Measurements from ENCODE around the gene RUNX3.
"Not testable (repeated sequence)": the region's sequence is repeated elsewhere in the genome, so short reads cannot be mapped to it uniquely, and the experiment has no call there.

The RUNX3 gene

DNA sequence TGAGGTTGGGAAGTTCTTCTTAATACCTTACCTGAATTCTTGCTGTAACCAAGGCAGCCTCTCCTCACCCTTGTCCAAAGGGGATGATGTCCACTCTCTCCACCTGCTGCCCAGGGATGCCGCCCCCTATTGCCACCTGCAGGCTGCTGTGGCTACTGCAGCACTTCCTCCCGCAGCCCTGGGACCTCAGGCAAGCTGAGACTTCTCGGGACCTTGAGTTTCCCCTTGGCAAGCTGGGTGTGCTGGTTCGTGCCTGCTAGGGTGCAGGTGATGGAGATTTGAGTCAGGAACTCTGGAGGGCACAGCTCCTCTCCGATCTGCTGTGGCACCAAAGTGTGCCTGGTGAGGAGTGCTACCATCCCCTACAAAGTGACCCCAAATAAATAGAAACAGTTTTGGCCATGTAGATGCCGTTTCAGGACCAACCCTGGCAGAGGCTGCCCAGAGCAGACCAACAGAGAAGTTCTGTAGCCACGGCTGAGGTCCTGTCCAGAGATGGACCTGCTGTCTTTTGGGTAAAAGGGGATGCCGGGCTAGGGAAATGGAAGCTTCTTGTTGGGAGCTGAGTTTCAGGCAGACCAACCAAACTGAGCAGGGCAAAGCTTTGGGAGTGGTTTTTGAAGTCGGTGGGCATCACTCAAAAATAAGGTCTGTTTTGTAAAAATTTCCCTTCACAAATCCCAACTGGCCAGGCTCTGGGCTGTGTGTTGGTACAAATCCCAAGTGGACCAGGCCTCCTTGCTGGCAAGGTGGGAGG lies 31.7 kb downstream of the RUNX3 start:
- FAIRE-seq (peak; percentile 33), DNase-seq (ENCODE audit: insufficient read length, low spot score) (no peak)
- TF ChIP-seq POLR2A (IDR thresholded peaks at IDR 0.05; ENCODE audit: low read depth, low read length) = no peak

GRCh38 chr1:24897263-24898151 lies 32.6 kb downstream of the RUNX3 start:
- FAIRE-seq = no peak
- DNase-seq (ENCODE audit: insufficient read length, low spot score) = no peak
- no peak for TF ChIP-seq POLR2A (IDR thresholded peaks at IDR 0.05; ENCODE audit: low read depth, low read length)

- DNase-seq (ENCODE audit: insufficient read length, low spot score) (no peak), FAIRE-seq (no peak)
- TF ChIP-seq POLR2A (IDR thresholded peaks at IDR 0.05; ENCODE audit: low read depth, low read length) = no peak
Measured at GRCh38 chr1:24896596-24897262, 33.3 kb downstream of the RUNX3 start.

GRCh38 chr1:24896176-24896575 lies 33.9 kb downstream of the RUNX3 start:
- TF ChIP-seq POLR2A (IDR thresholded peaks at IDR 0.05; ENCODE audit: low read depth, low read length) = no peak
- FAIRE-seq (no peak), DNase-seq (ENCODE audit: insufficient read length, low spot score) (no peak)

GRCh38 chr1:24895511-24895910 lies 34.6 kb downstream of the RUNX3 start:
- no peak for FAIRE-seq
- no peak for TF ChIP-seq POLR2A (IDR thresholded peaks at IDR 0.05; ENCODE audit: low read depth, low read length)
- DNase-seq (ENCODE audit: insufficient read length, low spot score) = no peak

- DNase-seq (ENCODE audit: insufficient read length, low spot score) (no peak), FAIRE-seq (no peak)
- TF ChIP-seq POLR2A (IDR thresholded peaks at IDR 0.05; ENCODE audit: low read depth, low read length) = no peak
Measured at GRCh38 chr1:24894002-24894401, 36.1 kb downstream of the RUNX3 start.

GRCh38 chr1:24893431-24893830 lies 36.6 kb downstream of the RUNX3 start:
- FAIRE-seq (no peak), DNase-seq (ENCODE audit: insufficient read length, low spot score) (no peak)
- TF ChIP-seq POLR2A (IDR thresholded peaks at IDR 0.05; ENCODE audit: low read depth, low read length) = no peak

- FAIRE-seq (no peak), DNase-seq (ENCODE audit: insufficient read length, low spot score) (no peak)
- TF ChIP-seq POLR2A (IDR thresholded peaks at IDR 0.05; ENCODE audit: low read depth, low read length) = no peak
Measured at GRCh38 chr1:24892188-24893153, 37.6 kb downstream of the RUNX3 start.

- not testable (repeated sequence) for FAIRE-seq
Measured at GRCh38 chr1:24891367-24891766, 38.7 kb downstream of the RUNX3 start.

GRCh38 chr1:24890887-24891286 lies 39.2 kb downstream of the RUNX3 start:
- DNase-seq (ENCODE audit: insufficient read length, low spot score) = no peak
- no peak for TF ChIP-seq POLR2A (IDR thresholded peaks at IDR 0.05; ENCODE audit: low read depth, low read length)
- FAIRE-seq = no peak

More at GRCh38 chr1:24891367-24891766, 38.7 kb downstream of the RUNX3 start:
- not testable (repeated sequence) for DNase-seq (ENCODE audit: insufficient read length, low spot score)

- FAIRE-seq = no peak
Measured at GRCh38 chr1:24888971-24889676, 41.0 kb downstream of the RUNX3 start.

GRCh38 chr1:24888061-24888970 lies 41.8 kb downstream of the RUNX3 start:
- no peak for DNase-seq (ENCODE audit: insufficient read length, low spot score)
- no peak for FAIRE-seq
- no peak for TF ChIP-seq POLR2A (IDR thresholded peaks at IDR 0.05; ENCODE audit: low read depth, low read length)

More at GRCh38 chr1:24888971-24889676, 41.0 kb downstream of the RUNX3 start:
- DNase-seq (ENCODE audit: insufficient read length, low spot score) = no peak
- no peak for TF ChIP-seq POLR2A (IDR thresholded peaks at IDR 0.05; ENCODE audit: low read depth, low read length)
